H7 (cell line): ENCODE measurements around the gene GABBR2. TPM values are rescaled to one million over a fixed set of nuclear protein-coding genes. Genes with fewer than 3 reads are reported as not detected.

ENCODE experiments used
- DNase-seq: peaks from one replicate; pipeline ENCODE4 v3.0.0; 2012
- H3K27me3 ChIP-seq: 2 replicates; pipeline ENCODE4 v1.6.0; 2011; ENCODE audit warnings: mild to moderate bottlenecking, low read length; ENCODE audit not compliant: control insufficient read depth, insufficient read depth
- H3K36me3 ChIP-seq: replicated peaks from 2 replicates; pipeline ENCODE4 v1.5.1; 2011; ENCODE audit warnings: low read length; ENCODE audit not compliant: control insufficient read depth, insufficient read depth
- H3K4me3 ChIP-seq: 2 replicates; pipeline ENCODE4 v1.5.1; 2011; ENCODE audit warnings: low read depth, mild to moderate bottlenecking, control low read depth, low read length, moderate library complexity; ENCODE audit not compliant: insufficient read depth
- total RNA-seq: library from RNA; depleted of rRNA; stranded (reverse); fragments of >200 nt; shearing (Covaris generic); gene quantifications from 2 replicates; pipeline ENCODE4 v1.2.3, GENCODE V29; 2014

GABBR2 gene
- total RNA-seq, 1 experiment from 2014 or later, result 0.66 TPM

- Histone ChIP-seq H3K27me3 (no peaks in the 10 kb centered on the region), H3K36me3 (peaks cover 8% of the 10 kb centered on the region), H3K4me3 (no peak overlapping the region)
- DNase-seq, result no peak
Observed at GRCh38 chr9:98732091-98732490, 23.4 kb upstream of the GABBR2 start.

- no peak for DNase-seq
- Histone ChIP-seq H3K36me3 (peaks cover 4% of the 10 kb centered on the region), H3K27me3 (no peaks in the 10 kb centered on the region; the same call in 1 of the 2 replicates), H3K4me3 (no peak overlapping the region)
Observed at GRCh38 chr9:98730871-98731270, 22.1 kb upstream of the GABBR2 start.

- Histone ChIP-seq H3K27me3 (peaks cover 3% of the 10 kb centered on the region; the same call in 1 of the 2 replicates), H3K36me3 (no peaks in the 10 kb centered on the region), H3K4me3 (no peak overlapping the region)
- no peak for DNase-seq
Observed at GRCh38 chr9:98728500-98728899, 19.8 kb upstream of the GABBR2 start.

DNA sequence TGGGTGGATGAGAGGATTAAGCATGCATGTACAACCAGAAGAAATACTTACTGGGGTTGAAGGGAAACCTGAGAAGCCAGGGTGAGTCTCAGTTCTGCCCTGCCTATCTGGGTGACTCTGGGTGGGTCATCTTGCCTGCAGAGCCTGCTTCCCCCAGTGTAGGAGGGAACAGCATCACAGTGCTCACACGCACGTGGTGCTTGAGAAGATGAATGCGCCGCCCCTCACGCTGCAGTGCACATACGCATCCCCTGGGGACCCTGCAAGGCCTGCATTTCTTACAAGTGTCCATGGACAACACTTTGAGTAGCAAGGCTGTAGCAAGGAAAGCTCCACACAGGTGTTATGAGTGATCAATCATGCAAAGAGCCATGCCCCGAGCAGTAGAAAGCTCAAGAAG is 18.7 kb upstream of the GABBR2 start:
- no peak for DNase-seq
- no peak overlapping the region for H3K4me3 ChIP-seq

GRCh38 chr9:98726735-98727134 is 18.0 kb upstream of the GABBR2 start:
- Histone ChIP-seq H3K27me3 (peaks cover 3% of the 10 kb centered on the region; the same call in 1 of the 2 replicates), H3K4me3 (no peak overlapping the region), H3K36me3 (no peaks in the 10 kb centered on the region)
- no peak for DNase-seq

More for the DNA sequence above, 18.7 kb upstream of the GABBR2 start:
- Histone ChIP-seq H3K36me3 (no peaks in the 10 kb centered on the region), H3K27me3 (peaks cover 3% of the 10 kb centered on the region; the same call in 1 of the 2 replicates)

GRCh38 chr9:98724810-98725530 is 16.2 kb upstream of the GABBR2 start:
- Histone ChIP-seq H3K36me3 (no peaks in the 10 kb centered on the region), H3K27me3 (peaks cover 3% of the 10 kb centered on the region; the same call in 1 of the 2 replicates)
- no peak for DNase-seq

GRCh38 chr9:98721643-98722042 is 12.9 kb upstream of the GABBR2 start:
- Histone ChIP-seq H3K4me3 (no peak overlapping the region), H3K27me3 (peaks cover 3% of the 10 kb centered on the region; the same call in 1 of the 2 replicates), H3K36me3 (no peaks in the 10 kb centered on the region)
- no peak for DNase-seq

More at GRCh38 chr9:98724810-98725530, 16.2 kb upstream of the GABBR2 start:
- H3K4me3 ChIP-seq, result no peak overlapping the region

GRCh38 chr9:98720402-98720801 is 11.7 kb upstream of the GABBR2 start:
- DNase-seq, result no peak
- no peaks in the 10 kb centered on the region for H3K36me3 ChIP-seq
- H3K27me3 ChIP-seq, result no peaks in the 10 kb centered on the region; the same call in 1 of the 2 replicates
- no peak overlapping the region for H3K4me3 ChIP-seq

DNA sequence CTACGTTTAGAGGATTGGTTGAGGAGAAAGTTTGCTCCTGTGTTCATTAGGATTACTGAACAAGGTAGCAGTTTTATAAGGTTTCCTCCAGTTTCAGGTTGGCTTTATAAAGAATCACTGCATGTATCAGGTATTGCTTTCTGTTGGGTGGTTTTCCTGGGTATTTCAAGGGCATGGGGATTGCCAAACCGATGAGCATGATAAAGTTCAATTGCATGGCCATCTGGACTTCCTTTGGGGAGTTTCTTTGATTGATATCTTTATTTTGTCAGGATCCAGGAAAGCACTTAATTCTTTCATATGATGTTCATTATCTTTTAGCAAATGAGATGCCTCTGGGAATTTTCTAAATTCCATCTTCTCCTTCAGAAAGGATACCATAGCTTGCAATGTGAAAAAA is 10.3 kb upstream of the GABBR2 start:
- Histone ChIP-seq H3K27me3 (no peaks in the 10 kb centered on the region), H3K4me3 (no peak overlapping the region), H3K36me3 (no peaks in the 10 kb centered on the region)
- DNase-seq, result no peak

GRCh38 chr9:98714833-98715232 is 6.1 kb upstream of the GABBR2 start:
- no peak overlapping the region for H3K4me3 ChIP-seq
- no peaks in the 10 kb centered on the region for H3K36me3 ChIP-seq
- peaks cover 15% of the 10 kb centered on the region for H3K27me3 ChIP-seq
- DNase-seq, result no peak

GRCh38 chr9:98712987-98713386 is 4.3 kb upstream of the GABBR2 start:
- no peak for DNase-seq
- Histone ChIP-seq H3K27me3 (peaks cover 31% of the 10 kb centered on the region), H3K36me3 (no peaks in the 10 kb centered on the region), H3K4me3 (no peak overlapping the region)

- DNase-seq, result no peak
- Histone ChIP-seq H3K36me3 (no peaks in the 10 kb centered on the region), H3K4me3 (no peak overlapping the region), H3K27me3 (peaks cover 51% of the 10 kb centered on the region)
Observed at GRCh38 chr9:98709968-98710965, 1.5 kb upstream of the GABBR2 start.

DNA sequence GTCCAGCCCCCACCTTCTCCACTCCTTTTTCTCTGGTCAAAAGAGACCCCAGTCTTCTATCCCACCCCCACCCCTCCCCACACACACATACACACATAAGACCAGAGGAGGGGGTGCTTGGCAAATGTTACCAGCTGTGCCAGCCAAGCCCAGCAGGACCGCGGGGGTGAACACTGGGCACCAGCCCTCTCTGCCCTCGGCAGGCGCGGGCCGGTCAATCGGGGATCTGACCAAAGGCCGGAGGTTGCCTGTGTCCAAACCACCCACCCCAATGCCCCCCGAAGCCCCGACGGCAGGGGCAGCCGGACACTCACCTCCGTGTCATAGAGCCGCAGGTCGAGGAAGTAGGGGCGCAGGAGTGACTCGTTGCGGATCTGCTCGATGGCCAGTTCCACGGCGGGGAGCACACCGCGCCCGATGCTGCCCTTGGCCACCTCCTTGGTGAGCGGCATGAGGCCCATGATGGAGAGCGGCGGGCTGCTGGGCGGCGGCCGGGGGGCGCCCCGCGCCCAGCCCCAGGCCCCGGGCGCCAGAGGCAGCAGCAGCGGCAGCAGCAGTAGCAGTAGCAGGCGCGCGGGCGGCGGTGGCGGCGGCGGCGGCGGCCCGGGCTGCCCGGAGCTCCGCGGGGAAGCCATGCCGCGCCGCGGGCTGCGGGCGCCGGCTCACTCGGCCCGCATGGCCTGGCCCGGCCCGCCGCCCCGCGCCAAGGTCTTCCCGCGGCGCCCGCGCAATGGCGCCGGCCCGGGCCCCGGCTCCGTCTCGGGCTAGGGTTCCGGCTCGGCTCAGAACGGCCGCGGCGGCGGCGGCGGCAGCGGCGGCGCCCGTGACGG is 417 bp downstream of the GABBR2 start:
- no peak for DNase-seq
- Histone ChIP-seq H3K4me3 (peak overlapping the region; percentile 36), H3K27me3 (peaks cover 51% of the 10 kb centered on the region), H3K36me3 (no peaks in the 10 kb centered on the region)
